Chondrocyte (in vitro differentiated cells): ENCODE results near the gene WBP1L. TPM values are rescaled to one million over a fixed set of nuclear protein-coding genes. Genes with fewer than 3 reads are reported as not detected.

Experiments
- DNase-seq: peaks from one replicate; pipeline ENCODE4 v3.0.0; 2021; ENCODE audit warnings: mixed read lengths, low spot score
- H3K27ac Mint-ChIP-seq: one replicate; pipeline ENCODE4 v1.8.0; 2021; ENCODE audit warnings: mild to moderate bottlenecking, moderate library complexity, mixed read lengths; ENCODE audit not compliant: unreplicated experiment
- H3K27me3 Mint-ChIP-seq: 2 replicates; pipeline ENCODE4 v1.8.0; 2021; ENCODE audit warnings: low read depth, mixed read lengths
- H3K36me3 Mint-ChIP-seq: 2 replicates; pipeline ENCODE4 v1.8.0; 2021; ENCODE audit warnings: low read depth, mixed read lengths
- H3K4me1 Mint-ChIP-seq: 2 replicates; pipeline ENCODE4 v1.8.0; 2021; ENCODE audit warnings: low read depth, mild to moderate bottlenecking, mixed read lengths
- H3K4me3 Mint-ChIP-seq: one replicate; pipeline ENCODE4 v1.8.0; 2021; ENCODE audit warnings: mild to moderate bottlenecking, moderate library complexity, mixed read lengths; ENCODE audit not compliant: unreplicated experiment
- H3K9me3 Mint-ChIP-seq: 2 replicates; pipeline ENCODE4 v1.8.0; 2021; ENCODE audit warnings: low read depth, mixed read lengths
- CTCF ChIP-seq: fragments of 200-600 bp; sonication (generic); IDR thresholded peaks from 2 replicates; pipeline ENCODE4 v1.5.0; 2021; ENCODE audit warnings: antibody characterized with exemption, mild to moderate bottlenecking, moderate library complexity
- total RNA-seq: library from RNA; stranded (reverse); gene quantifications from 3 replicates; pipeline ENCODE4 v1.2.1, GENCODE V29; 2021

The WBP1L gene
- total RNA-seq, 1 donor from 2014 or later: 95.3 TPM

- Mint-ChIP-seq H3K27me3 (no peaks in the 10 kb centered on the region), H3K27ac (no peak overlapping the region)
Observed at GRCh38 chr10:102863660-102864059, 119.9 kb downstream of the WBP1L start.

GRCh38 chr10:102865620-102866019, 121.9 kb downstream of the WBP1L start:
- no peak overlapping the region for H3K4me3 Mint-ChIP-seq
- no peaks in the 10 kb centered on the region for H3K36me3 Mint-ChIP-seq
- H3K27ac Mint-ChIP-seq: no peak overlapping the region
- no peaks in the 10 kb centered on the region for H3K9me3 Mint-ChIP-seq
- no peak for TF ChIP-seq CTCF
- peaks cover 17% of the 10 kb centered on the region for H3K4me1 Mint-ChIP-seq
- DNase-seq: no peak
- no peaks in the 10 kb centered on the region for H3K27me3 Mint-ChIP-seq

More at GRCh38 chr10:102863660-102864059, 119.9 kb downstream of the WBP1L start:
- Mint-ChIP-seq H3K9me3 (no peaks in the 10 kb centered on the region), H3K4me1 (peaks cover 4% of the 10 kb centered on the region), H3K4me3 (no peak overlapping the region), H3K36me3 (peaks cover 2% of the 10 kb centered on the region)
- no peak for DNase-seq
- TF ChIP-seq CTCF: no peak

Other genes with a start within 250 kb of the WBP1L start
- 128 to 137 TPM (median 128 TPM) in 3 replicates for gene ACTR1A, start 241.2 kb upstream of the WBP1L start, total RNA-seq
- gene SUFU, start 240.0 kb upstream of the WBP1L start, total RNA-seq: 14.5 to 15.5 TPM (median 15.5 TPM) in 3 replicates
- gene TRIM8, start 99.5 kb upstream of the WBP1L start, total RNA-seq: 40.3 to 74.4 TPM (median 66.8 TPM) in 3 replicates
- 12.1 to 16.5 TPM (median 13.6 TPM) in 3 replicates for gene ARL3, start 29.6 kb upstream of the WBP1L start, total RNA-seq
- 4.0 to 11.1 TPM (median 4.7 TPM) in 3 replicates for gene SFXN2, start 29.3 kb upstream of the WBP1L start, total RNA-seq
- gene CYP17A1, start 93.5 kb downstream of the WBP1L start, total RNA-seq: not detected in 3 replicates
- 15.5 to 23.4 TPM (median 17.5 TPM) in 3 replicates for gene BORCS7, start 110.3 kb downstream of the WBP1L start, total RNA-seq
- gene AS3MT, start 125.5 kb downstream of the WBP1L start, total RNA-seq: 2.2 to 3.7 TPM (median 2.3 TPM) in 3 replicates
- gene CNNM2, start 174.3 kb downstream of the WBP1L start, total RNA-seq: 15.3 to 36.8 TPM (median 33.0 TPM) in 3 replicates